ENCODE measurements around the gene ZNF770.

Gene ZNF770

GRCh38 chr15:34988027-34988902 is at the start of gene ZNF770:
Gene ZNF770 (minus strand): TSS chr15:34988287. CDS start chr15:34983434, 4,853 bp downstream.
- peak; percentile 75 for DNase-seq (ENCODE audit: low read depth)

- no peak for DNase-seq (ENCODE audit: low read depth)
Measured at GRCh38 chr15:35028235-35028984, 40.3 kb upstream of the ZNF770 start.

GRCh38 chr15:35023804-35024203 is 35.7 kb upstream of the ZNF770 start:
- no peak for DNase-seq (ENCODE audit: low read depth)

- DNase-seq (ENCODE audit: low read depth), result no peak
Measured at GRCh38 chr15:35020974-35021373, 32.9 kb upstream of the ZNF770 start.

GRCh38 chr15:35019404-35020327 is 31.6 kb upstream of the ZNF770 start:
- no peak for DNase-seq (ENCODE audit: low read depth)

GRCh38 chr15:35014241-35014640 is 26.2 kb upstream of the ZNF770 start:
- no peak for DNase-seq (ENCODE audit: low read depth)

- DNase-seq (ENCODE audit: low read depth), result no peak
Measured at GRCh38 chr15:35013370-35013769, 25.3 kb upstream of the ZNF770 start.

GRCh38 chr15:35007397-35007796 is 19.3 kb upstream of the ZNF770 start:
- DNase-seq (ENCODE audit: low read depth), result no peak

GRCh38 chr15:35005933-35006332 is 17.8 kb upstream of the ZNF770 start:
- no peak for DNase-seq (ENCODE audit: low read depth)

- DNase-seq (ENCODE audit: low read depth), result no peak
Measured at GRCh38 chr15:35003928-35004327, 15.8 kb upstream of the ZNF770 start.

GRCh38 chr15:35000511-35000910 is 12.4 kb upstream of the ZNF770 start:
- DNase-seq (ENCODE audit: low read depth), result no peak

GRCh38 chr15:34999906-35000305 is 11.8 kb upstream of the ZNF770 start:
- DNase-seq (ENCODE audit: low read depth), result no peak

GRCh38 chr15:34994925-34995324 is 6.8 kb upstream of the ZNF770 start:
- no peak for DNase-seq (ENCODE audit: low read depth)

- DNase-seq (ENCODE audit: low read depth), result no peak
Measured at GRCh38 chr15:34993877-34994276, 5.8 kb upstream of the ZNF770 start.

- no peak for DNase-seq (ENCODE audit: low read depth)
Measured at GRCh38 chr15:34993412-34993811, 5.3 kb upstream of the ZNF770 start.

GRCh38 chr15:34987609-34988026 is 469 bp downstream of the ZNF770 start:
- DNase-seq (ENCODE audit: low read depth), result no peak

- DNase-seq (ENCODE audit: low read depth), result no peak
Measured at GRCh38 chr15:34986771-34987480, 1.2 kb downstream of the ZNF770 start.

- DNase-seq (ENCODE audit: low read depth), result no peak
Measured at GRCh38 chr15:34986326-34986725, 1.8 kb downstream of the ZNF770 start.

GRCh38 chr15:34984889-34985630 is 3.0 kb downstream of the ZNF770 start:
- DNase-seq (ENCODE audit: low read depth), result no peak

GRCh38 chr15:34976743-34977142 is 11.3 kb downstream of the ZNF770 start:
- no peak for DNase-seq (ENCODE audit: low read depth)

- DNase-seq (ENCODE audit: low read depth), result no peak
Measured at GRCh38 chr15:34976073-34976472, 12.0 kb downstream of the ZNF770 start.
